ENCODE measurements around the gene HS6ST1. TPM values are rescaled to one million over a fixed set of nuclear protein-coding genes. Genes with fewer than 3 reads are reported as not detected.

Gene HS6ST1
- total RNA-seq, 3 donors from 2014 or later, result 15.7 to 38.6 (median 29.8) TPM

DNA sequence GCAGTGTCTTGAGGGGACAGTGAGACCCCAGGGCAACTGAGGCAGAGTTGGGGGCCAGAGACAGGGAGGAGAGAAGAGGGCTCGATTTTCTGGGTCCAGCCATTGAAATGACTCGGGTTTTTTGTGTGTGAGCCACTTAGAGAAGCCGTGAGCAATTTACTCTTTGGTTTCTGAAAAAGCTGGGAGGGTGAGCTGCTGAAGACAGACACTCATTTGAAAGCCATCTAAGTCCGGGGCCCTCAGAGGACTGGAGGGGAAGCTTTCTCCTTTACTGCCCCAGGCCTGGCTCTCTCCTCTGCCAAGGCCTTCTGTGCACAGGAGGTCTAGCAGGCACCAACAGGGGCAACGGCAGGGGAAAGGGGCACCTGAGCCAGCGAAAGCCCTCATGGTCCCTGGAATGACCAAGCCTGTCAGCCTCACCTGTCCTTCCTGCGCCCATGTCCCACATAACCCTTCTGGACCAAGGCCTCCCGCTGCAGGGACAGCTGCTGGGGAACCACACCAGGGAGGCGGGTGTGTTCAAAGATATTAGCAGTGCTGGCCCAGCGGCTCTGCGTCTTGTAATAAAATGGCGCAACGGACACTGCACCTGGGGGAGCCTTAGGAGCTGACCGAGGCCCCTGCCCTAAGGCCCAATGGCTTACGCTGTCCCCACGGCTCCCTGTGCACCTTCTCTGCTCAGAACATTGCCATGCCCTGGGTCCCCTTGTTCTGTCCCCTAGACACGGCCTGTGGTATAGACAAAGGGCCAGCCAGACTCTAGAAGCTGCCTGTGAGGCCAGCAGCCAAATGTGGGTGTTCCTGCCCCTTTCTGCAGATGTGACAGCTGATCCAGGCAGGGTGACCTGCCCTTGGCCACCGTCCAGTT lies 45.8 kb downstream of the HS6ST1 start:
- Histone ChIP-seq H3K27me3 (no peaks in the 10 kb centered on the region), H3K4me1 (no peaks in the 10 kb centered on the region), H3K36me3 (no peaks in the 10 kb centered on the region), H3K4me3 (no peak overlapping the region), H3K27ac (no peak overlapping the region), H3K9me3 (peaks cover 0 to 9% of the 10 kb centered on the region in 2 donors)
- DNase-seq (ENCODE audit: low spot score in 2 of 2), result peak in 1 of 2 donors; percentile 50
- intact Hi-C loops (cut with DNase I; ENCODE audit: low total_unique reads), result no loop called here
- TF ChIP-seq, protein P1, sequence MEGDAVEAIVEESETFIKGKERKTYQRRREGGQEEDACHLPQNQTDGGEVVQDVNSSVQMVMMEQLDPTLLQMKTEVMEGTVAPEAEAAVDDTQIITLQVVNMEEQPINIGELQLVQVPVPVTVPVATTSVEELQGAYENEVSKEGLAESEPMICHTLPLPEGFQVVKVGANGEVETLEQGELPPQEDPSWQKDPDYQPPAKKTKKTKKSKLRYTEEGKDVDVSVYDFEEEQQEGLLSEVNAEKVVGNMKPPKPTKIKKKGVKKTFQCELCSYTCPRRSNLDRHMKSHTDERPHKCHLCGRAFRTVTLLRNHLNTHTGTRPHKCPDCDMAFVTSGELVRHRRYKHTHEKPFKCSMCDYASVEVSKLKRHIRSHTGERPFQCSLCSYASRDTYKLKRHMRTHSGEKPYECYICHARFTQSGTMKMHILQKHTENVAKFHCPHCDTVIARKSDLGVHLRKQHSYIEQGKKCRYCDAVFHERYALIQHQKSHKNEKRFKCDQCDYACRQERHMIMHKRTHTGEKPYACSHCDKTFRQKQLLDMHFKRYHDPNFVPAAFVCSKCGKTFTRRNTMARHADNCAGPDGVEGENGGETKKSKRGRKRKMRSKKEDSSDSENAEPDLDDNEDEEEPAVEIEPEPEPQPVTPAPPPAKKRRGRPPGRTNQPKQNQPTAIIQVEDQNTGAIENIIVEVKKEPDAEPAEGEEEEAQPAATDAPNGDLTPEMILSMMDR (IDR thresholded peaks at IDR 0.05), result no peak
- TF ChIP-seq POLR2A (IDR thresholded peaks at IDR 0.05), result no peak
- no peak for TF ChIP-seq POLR2AphosphoS5 (IDR thresholded peaks at IDR 0.05)

DNA sequence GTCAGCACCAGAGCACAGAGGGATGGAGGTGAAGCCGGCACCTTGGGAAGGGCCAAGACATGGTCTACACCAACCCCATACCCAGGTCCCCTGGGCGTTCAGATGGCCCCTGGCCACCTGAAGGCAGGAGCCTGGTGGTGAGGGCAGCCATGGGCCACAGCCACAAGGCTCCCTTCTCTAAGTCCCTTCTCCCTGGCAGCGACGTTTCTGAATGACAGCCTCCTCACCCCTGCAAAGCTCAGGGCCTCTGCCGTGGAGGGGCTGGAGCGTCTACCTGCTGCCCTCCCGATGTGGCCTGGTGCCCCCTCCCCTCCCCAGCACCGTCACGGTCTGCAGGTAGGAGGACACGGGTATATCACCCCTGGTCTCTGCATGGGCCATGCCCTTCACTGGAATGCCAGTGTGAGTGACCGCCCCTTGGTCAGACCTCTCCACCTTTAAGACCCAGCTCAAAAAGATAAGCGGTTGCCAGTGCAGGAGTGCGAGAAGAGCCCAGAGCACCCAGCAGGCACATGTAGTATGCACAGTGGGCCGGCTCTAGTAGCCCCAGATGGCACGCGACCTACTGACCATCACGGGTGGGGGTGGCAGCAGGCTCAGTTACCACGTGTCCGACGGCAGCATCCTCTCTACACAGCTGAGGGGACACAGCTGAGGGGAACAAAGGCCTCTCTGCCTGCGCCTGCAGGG lies 46.6 kb downstream of the HS6ST1 start:
- no peak overlapping the region for H3K27ac ChIP-seq
- peak in 1 of 2 donors; percentile 47 for DNase-seq (ENCODE audit: low spot score in 2 of 2)
- H3K4me1 ChIP-seq, result no peaks in the 10 kb centered on the region

DNA sequence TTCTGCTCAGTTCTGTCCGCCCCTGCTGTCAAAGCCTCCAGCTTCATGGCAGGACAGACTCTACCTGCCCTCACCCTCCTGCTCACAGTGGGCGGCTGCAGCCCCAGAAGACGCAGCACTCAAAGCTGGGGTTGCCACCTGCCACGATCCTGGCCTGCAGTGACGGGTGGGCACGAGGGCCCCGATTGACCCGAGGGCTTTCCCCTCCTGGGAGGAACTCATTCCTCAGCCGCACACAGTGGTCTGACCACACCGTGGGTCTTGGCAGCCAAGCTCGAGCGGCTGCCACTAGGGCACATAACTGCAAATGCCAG lies 47.1 kb downstream of the HS6ST1 start:
- Histone ChIP-seq H3K4me3 (no peak overlapping the region), H3K36me3 (no peaks in the 10 kb centered on the region), H3K9me3 (peaks cover 0 to 9% of the 10 kb centered on the region in 2 donors), H3K27ac (no peak overlapping the region), H3K27me3 (no peaks in the 10 kb centered on the region), H3K4me1 (no peaks in the 10 kb centered on the region)
- no peak for DNase-seq (ENCODE audit: low spot score in 2 of 2)
- TF ChIP-seq POLR2AphosphoS5 (IDR thresholded peaks at IDR 0.05) (no peak), POLR2A (IDR thresholded peaks at IDR 0.05) (no peak)
- TF ChIP-seq, protein P1 (IDR thresholded peaks at IDR 0.05), result no peak
- intact Hi-C loops (cut with DNase I; ENCODE audit: low total_unique reads), result no loop called here

More for the DNA sequence above, 46.6 kb downstream of the HS6ST1 start:
- TF ChIP-seq, protein P1 (IDR thresholded peaks at IDR 0.05), result no peak
- TF ChIP-seq POLR2A (IDR thresholded peaks at IDR 0.05) (no peak), POLR2AphosphoS5 (IDR thresholded peaks at IDR 0.05) (no peak)
- Histone ChIP-seq H3K4me3 (no peak overlapping the region), H3K27me3 (no peaks in the 10 kb centered on the region), H3K9me3 (peaks cover 0 to 9% of the 10 kb centered on the region in 2 donors), H3K36me3 (no peaks in the 10 kb centered on the region)
- intact Hi-C loops (cut with DNase I; ENCODE audit: low total_unique reads), result no loop called here

DNA sequence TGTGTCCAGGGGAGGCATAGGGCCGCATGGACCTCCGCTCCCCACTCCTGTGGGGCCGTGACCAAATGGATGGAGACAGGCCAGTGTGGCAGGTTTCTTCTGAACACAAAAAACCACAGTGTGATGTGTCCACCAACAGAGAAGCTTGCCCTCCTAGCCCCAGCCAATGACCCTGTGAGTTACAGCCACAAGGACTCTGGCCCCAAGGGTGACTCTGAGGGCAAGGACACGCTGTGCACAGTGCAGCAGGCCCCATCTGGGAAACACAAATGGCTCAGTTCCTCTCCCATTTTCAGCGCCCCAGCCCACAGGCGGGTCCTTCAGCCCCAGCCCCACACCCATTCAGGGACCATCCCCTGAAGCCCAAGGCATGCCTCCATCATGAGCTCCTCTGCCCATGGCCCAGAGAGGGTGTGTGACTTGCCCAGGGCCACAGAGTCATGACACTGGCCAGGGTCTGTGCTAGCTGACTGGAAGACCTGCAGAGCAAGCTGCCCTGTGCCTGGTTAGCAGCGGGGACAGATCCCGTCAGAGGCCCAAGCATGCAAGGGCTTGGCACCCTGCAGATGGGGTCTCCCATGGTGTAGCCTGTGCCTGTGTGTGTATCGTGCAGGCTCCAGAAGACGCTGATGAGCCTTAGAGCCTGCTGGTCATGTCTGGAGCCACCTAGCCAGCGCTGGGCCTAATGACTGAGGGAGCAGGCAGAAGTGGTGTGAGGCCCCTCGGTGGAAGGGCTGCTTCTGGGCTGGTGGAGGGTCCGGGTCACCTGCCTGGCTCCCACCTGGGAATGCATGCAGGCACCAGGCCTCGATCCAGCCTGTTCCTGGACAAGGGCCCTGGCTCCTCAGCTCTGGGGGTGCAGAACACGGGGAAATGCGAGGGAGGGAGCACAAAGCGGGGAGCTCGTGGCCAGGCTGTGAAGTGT lies 47.7 kb downstream of the HS6ST1 start:
- peak in 1 of 2 donors; percentile 46 for DNase-seq (ENCODE audit: low spot score in 2 of 2)
- Histone ChIP-seq H3K27ac (no peak overlapping the region), H3K27me3 (no peaks in the 10 kb centered on the region), H3K9me3 (peaks cover 0 to 9% of the 10 kb centered on the region in 2 donors), H3K36me3 (no peaks in the 10 kb centered on the region), H3K4me1 (no peaks in the 10 kb centered on the region), H3K4me3 (no peak overlapping the region)
- intact Hi-C loops (cut with DNase I; ENCODE audit: low total_unique reads), result no loop called here
- TF ChIP-seq POLR2AphosphoS5 (IDR thresholded peaks at IDR 0.05) (no peak), POLR2A (IDR thresholded peaks at IDR 0.05) (no peak)
- TF ChIP-seq, protein P1 (IDR thresholded peaks at IDR 0.05), result no peak
